Muscle of arm (tissue), 12 donors: Measurements from ENCODE around the gene FAM151A. TPM values are rescaled to one million over a fixed set of nuclear protein-coding genes. Genes with fewer than 3 reads are reported as not detected.
"Not testable (repeated sequence)": the region's sequence is repeated elsewhere in the genome, so short reads cannot be mapped to it uniquely, and the experiment has no call there.

Experiments
- DNase-seq: peaks from one replicate; pipeline ENCODE4 v3.0.0-alpha.2; 2013
- polyA plus RNA-seq, 12 donors: library from polyadenylated mRNA; unstranded; fragments of 120-200 nt; gene quantifications; one replicate each; pipeline ENCODE4 v1.2.1, GENCODE V29; 2013; ENCODE audit not compliant: insufficient read length in 12 of 12

FAM151A gene
- polyA plus RNA-seq, 12 donors, result 0.15 to 1.1 (median 0.38) TPM; not detected in 2

DNA sequence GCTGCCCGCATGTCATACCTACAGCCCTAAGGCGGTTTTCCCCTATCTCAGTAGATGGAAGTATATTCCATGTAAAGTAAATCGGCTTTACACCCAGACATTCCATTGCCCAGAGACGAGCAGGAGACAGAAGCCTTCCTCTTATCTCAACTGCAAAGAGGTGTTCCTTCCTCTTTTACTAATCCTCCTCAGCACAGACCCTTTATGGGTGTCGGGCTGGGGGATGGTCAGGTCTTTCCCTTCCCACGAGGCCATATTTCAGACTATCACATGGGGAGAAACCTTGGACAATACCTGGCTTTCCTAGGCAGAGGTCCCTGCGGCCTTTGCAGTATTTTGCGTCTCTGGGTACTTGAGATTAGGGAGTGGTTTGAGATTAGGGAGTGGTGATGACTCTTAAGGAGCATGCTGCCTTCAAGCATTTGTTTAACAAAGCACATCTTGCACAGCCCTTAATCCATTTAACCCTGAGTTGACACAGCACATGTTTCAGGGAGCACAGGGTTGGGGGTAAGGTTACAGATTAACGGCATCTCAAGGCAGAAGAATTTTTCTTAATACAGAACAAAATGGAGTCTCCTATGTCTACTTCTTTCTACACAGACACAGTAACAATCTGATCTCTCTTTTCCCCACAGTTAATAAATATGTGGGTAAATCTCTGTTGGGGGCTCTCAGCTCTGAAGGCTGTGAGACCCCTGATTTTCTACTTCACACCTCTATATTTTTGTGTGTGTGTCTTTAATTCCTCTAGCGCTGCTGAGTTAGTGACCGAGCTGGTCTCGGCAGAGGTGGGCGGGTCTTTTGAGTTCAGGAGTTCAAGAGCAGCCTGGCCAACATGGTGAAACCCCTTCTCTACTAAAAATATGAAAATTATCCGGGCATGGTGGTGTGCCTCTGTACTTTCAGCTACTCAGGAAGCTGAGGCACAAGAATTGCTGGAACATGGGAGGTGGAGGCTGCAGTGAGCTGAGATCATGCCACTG, 13.4 kb upstream of the FAM151A start:
- DNase-seq, result not testable (repeated sequence)

- DNase-seq, result not testable (repeated sequence)
These were observed 12.5 kb upstream of the FAM151A start for GRCh38 chr1:54635804-54636203.

GRCh38 chr1:54627196-54627595, 3.9 kb upstream of the FAM151A start:
- DNase-seq, result no peak

DNA sequence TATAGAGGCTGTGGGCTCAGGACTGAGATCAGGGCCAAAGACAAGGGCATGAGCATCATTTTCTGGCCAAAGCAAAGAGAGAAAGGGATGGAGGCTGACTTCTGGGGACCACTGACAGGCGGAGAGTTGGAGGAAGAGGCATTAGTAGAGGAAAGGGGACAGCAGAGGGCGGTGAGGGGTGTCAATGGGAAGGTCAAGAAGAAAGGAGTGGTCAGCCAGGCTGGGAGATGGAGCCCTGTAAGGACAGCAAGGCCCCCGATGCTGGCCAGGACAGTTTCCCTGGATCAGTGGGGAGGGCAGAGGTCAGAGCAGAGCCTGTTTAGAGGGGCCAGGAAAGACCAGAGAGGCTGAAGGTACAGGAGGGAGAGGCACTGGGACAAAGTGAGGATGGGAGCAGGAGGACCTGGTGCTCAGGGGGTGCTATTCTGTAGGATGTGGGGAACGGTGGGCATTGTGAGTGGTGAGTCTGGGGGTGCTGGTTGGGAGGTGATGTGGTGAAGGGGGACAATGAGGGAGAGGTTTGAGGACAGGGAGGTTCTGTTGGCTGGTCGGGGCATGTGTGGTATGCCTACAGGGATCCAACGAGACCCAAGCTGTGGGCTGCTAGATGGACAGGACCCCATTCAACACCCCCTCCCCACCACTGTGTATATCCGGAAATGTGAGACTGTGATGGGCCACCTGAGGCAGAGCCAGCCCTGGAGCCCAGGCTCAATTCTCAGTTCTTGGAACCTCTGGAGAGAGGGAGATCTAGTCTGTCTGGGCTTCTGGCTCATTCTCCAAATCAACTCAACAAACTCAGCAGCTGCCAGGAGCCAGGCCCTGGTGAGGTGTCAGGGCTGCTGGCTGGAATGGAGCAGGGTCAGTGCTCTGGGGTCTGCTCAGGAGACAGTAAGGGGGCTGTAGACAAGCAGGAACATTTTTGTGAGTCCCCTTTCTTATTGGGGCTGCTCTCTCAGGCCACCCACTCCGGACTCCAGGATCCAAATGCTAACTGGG, 1.4 kb upstream of the FAM151A start:
- DNase-seq, result no peak

- no peak for DNase-seq
These were observed 3.6 kb downstream of the FAM151A start for GRCh38 chr1:54619749-54620148.

- no peak for DNase-seq
These were observed 7.6 kb downstream of the FAM151A start for GRCh38 chr1:54615531-54616279.

- DNase-seq, result no peak
These were observed 8.8 kb downstream of the FAM151A start for GRCh38 chr1:54614563-54614962.

DNA sequence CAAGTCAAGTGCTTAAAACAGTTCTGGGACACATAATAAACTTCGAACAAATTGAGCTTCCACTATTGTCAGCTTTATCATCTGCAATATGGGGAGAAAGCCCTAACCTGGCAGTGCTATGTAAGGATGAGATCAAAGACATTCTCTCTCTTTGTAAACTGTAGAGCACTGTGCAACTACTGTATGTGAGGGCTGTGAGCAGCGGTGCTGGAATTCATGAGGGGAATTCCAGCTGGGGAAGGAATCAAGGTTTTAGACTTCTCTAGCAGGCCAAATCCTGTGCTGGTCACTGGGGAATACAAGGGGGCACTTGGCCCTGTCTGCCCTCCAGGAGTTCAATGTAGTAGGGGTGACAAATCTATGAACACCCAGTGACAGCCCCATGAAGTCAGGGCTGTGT, 9.3 kb downstream of the FAM151A start:
- no peak for DNase-seq

GRCh38 chr1:54611621-54612020, 11.7 kb downstream of the FAM151A start:
- DNase-seq, result no peak

- no peak for DNase-seq
These were observed 12.4 kb downstream of the FAM151A start for GRCh38 chr1:54610601-54611580.

- DNase-seq, result no peak
These were observed 13.3 kb downstream of the FAM151A start for GRCh38 chr1:54610048-54610447.

DNA sequence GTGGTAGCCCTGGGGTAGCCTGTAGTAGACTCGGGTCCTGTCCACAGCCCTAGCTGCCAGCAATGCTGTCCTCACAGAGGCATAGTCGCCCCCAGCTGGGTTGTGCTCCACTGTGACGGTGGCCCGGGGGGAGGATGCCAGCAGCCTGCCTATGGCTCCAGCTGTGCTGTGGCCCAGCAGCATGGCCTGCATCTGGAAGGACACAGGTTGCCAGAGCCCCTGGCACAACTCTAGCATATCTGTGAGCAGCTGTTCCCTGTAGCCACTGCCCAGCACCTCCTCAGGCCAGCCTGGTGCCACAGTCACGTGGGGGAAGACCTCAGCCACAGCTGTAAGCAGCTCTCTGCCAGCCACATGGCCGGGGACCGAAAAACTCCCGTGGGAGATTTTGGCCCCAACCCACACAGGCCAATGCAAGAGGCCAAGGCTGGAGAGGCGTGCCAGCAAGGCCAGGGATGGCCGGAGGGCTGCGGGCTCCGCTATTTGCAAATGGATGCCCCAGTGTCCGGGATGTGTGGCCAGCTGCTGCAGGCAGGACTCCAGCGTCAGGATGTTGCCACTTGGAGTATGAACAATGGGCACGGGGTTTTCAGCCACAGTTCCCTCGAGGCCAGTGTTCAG, 13.9 kb downstream of the FAM151A start:
- peak; percentile 17 for DNase-seq

GRCh38 chr1:54608566-54609230, 14.6 kb downstream of the FAM151A start:
- no peak for DNase-seq

GRCh38 chr1:54607821-54608565, 15.3 kb downstream of the FAM151A start:
- DNase-seq, result no peak

GRCh38 chr1:54606990-54607325, 16.4 kb downstream of the FAM151A start:
- DNase-seq, result no peak

GRCh38 chr1:54606096-54606989, 17.0 kb downstream of the FAM151A start:
- DNase-seq, result no peak

GRCh38 chr1:54604572-54605370, 18.6 kb downstream of the FAM151A start:
- no peak for DNase-seq
